ENCODE measurements around the gene MBOAT1.

- TF ChIP-seq EZH2 (IDR thresholded peaks at IDR 0.05; ENCODE audit: low read depth) = no peak
- no peak for TF ChIP-seq CTCF (conservative IDR thresholded peaks at IDR 0.05)
Measured at GRCh38 chr6:20147469-20147868, 64.8 kb downstream of the MBOAT1 start.
